NCI-H2171 (cell line): Measurements from ENCODE around the gene CEP120.
"Not testable (repeated sequence)": the region's sequence is repeated elsewhere in the genome, so short reads cannot be mapped to it uniquely, and the experiment has no call there.

Experiments used
- DNase-seq: peaks from one replicate; lab custom pipeline; 2025; lab: John Stamatoyannopoulos, UW

Gene CEP120

DNA sequence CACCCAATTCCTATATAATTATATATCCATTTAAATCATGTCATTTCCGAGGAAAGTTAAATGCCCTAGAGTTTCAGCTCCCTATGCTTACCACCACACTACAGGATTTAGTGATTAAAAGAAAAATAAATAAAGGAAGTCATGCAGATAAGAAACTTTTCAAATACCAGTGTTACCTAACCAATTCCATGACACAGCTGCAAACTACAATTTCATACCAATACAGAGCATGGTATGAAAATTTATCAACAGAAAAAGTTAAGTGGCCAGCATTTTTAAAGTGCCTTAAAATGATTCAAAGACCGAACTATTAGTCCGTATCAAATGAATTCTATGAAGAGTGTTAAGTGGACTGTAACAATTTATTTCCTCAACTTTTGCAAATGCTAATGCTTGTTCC, 35.9 kb downstream of the CEP120 start:
- no peak for DNase-seq

DNA sequence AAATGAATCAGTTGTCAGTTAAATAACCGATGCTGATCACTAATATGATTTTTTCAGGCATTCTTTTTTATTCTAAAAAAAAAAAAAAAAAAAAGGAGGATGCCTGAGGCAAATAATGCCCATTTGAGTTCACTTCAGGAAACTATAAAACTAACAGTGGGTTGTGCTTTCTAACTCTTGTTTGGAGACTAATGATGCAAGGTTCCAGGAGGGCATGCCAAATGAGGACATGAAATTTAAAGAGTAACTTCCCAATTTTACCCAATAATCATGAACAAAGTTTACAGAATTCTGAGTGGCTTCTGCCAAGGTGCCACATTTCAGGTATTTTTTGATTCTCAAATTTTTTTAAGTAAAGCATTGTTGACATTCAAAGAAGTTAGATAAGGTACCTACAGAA, 41.0 kb downstream of the CEP120 start:
- DNase-seq, result no peak

DNA sequence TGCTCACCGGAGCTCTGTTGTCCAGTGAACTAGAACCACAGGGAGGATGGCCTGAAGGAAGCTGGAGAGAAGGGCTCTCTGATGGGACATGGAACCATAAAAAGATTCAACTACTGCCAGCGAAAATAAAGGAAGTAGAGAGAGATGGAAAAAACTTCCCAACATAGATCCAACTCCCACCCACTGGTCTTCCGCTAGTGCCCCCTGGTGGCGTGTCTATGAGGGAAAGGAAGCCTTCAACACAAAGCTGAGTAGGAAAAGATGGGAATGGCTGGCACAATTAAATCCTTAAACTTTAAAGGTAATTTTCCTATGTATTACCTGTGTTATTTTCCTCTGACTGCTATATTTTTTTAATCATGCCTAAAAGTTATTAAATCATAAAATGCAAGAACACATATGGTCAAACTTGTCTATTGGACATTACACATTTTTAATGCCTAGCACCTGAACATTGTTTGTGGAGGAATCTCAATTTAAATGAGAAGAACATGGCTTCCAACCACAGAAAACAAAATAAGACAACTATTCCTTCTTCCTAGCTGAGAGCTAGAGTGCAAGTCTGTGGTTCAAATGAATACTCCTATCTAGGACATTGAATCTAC, 51.5 kb downstream of the CEP120 start:
- no peak for DNase-seq

DNA sequence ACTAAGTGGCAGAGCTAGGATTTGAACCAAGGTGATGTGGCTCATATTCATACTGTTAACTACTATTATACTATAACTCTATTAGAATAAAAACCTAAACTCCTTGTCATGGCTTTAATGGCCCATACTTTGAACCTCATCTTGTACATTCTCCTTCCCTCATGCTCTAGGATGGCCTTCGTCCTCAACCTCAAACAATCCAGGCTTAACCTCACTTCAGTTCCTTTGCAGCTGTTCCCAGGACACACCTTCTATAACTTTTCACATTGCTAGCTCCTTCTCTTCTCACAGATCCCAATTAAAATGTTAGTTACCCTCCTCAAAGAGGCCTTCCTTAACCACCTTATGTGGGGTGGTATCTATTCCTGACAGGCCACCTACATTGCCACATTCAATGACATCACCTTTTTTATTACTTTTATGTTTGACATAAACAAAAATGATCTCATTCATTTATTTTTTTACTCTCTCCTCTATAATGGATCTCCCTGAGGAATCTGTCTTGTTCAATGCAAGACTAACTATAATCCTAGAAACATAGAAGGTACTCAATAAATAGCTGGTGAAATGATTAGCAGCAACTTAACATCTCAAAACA, 53.7 kb downstream of the CEP120 start:
- no peak for DNase-seq

DNA sequence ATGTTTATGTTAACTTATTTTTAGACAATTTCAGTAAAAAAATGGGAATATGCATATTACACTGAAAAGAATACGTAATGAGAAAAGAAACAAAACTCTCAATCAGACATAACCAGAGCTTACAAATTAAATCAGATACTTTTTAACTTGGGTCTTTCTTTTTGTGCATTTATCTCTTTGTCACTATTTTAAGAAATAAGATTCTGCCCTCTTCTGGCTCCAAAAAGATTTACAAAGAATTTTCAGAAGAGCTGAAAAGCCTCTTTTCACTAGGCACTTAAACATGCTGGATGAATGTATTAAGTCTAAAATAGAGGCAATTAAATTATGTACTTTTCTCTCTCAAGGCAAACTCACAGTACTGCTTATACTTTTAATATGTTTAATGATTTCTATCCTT, 55.5 kb downstream of the CEP120 start:
- no peak for DNase-seq

DNA sequence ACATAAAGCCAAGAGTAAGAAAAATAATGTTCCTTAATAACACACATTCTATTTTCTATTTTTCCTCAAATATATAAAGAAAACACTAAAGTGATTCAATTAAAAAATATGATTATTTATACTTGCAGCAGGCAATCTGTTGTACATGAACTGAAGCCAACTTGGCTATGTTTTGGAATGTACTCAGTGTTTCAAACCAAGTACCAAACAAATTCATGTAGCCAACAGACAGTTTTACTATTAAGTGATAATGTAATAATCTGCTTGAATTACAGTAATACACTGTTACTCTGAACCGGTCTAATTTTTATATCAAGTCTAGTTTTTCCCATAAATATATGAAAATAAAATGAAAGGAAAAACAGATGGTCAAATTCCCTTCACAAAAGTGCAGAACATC, 58.0 kb downstream of the CEP120 start:
- no peak for DNase-seq

DNA sequence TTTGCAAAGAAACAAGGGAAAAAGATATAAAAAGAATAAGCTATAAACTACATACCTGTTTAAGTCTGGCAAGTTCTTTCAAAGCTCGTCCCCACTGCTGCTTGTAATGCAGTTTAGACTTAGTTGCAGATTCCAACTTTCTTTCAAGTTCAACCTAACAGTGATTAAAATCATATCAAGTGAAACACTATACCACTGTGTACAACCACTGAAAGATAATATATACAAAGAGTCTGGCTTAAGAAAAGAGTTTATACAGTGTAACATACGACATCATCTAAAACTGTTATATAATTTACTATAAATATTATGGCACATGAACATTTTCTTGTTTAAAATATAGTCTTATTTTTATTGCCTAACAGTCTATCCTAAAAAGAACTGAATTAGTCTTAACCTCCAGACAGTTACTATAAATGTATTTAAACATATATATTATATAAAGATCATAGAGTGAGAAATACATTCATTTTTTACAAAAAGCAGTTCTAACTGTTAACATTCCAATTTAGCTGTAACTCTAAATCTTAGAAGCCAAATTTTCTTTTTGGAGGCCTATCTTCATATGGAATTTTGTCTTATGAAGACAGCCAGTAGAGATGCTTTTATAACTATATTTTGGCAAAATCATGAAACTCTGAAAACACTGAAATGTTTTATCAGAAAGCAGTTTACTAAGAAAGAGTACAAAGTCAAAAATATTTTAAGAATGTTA, 58.6 kb downstream of the CEP120 start:
- no peak for DNase-seq

DNA sequence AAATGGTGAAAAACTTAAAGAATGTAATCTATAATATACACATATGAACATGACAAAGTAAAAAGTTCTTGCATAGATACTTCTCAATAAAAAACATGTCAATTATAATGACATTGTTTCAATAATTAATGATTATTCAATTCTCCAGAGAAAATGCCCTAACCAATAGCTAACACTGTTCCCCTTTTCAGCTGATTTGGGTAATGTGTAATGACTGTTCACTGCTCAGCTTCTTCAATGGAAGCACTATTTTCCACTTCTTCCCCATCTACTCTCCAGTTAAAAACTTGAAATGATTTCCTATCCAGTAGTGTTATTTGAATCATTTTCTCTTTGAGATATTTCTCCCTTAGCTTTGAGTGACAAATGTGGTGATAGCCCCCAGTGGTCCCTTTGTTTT, 62.3 kb downstream of the CEP120 start:
- DNase-seq, result no peak

DNA sequence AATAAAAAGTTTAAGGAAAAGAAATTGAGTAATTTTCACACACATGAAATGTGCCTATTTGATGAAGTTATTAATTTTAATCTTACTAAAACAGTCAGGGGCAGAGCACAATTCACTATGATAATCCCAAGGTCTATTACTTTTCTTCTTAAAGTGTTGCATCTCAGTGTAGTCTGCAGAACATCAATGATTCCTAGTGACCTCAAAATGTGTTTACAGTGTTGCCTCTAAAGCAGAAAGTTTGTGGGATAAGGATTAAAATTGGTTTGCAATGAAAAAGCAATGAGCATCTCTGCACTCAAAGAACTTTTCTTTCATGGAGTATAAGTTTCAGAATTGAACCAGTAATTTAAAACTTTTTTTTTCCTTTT, 63.0 kb downstream of the CEP120 start:
- no peak for DNase-seq

DNA sequence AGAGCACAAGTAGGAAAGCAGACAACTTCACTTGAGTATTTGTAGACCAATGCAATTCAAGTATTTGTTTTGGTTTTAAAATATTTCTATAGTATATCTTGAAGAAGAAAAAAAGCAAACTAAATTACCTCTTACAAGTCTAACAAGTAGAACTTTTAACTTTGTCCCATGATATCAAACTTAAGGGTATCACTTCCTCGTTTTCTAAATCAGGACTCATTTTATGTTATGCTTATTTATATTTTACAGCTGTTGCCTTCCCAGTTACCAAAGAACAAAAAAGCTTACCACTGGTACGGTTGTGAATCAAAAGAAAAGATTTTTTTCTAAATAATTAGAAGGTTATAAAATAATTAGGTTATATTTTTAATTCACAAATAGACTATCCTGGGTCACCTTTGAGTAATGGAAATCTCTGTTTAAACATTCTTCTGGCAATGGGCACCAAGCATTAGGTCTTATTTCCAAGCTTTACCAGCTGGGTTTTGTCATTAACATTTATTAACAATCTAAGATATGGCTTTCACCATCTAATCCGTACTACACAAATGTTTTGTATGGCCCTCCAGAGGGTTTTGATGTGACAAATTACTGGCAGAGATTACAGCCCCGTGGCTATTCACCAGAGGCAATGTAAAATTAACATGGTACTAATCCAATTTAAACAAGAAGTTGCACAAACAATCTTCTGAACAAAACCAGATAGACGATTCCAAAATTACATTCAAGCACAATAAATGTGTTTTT, 63.6 kb downstream of the CEP120 start:
- DNase-seq, result no peak

DNA sequence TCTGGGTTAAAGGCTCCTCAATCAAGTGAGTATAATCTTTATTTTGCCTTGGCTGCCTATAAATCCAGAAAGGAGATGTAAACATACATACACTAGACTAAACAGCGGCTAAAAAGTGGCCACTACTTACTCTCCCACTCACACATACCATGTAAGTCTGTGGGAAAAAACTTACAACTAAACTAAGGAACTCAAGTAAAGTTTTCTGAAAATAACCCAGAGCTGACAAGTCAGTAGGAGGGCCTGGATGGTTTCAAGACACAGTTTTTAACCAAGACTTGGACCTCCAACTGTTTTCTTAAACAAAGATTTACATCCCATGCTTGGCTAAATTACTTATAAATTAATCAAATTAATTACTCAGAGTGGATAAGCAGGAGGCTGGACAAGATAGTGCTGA, 64.5 kb downstream of the CEP120 start:
- no peak for DNase-seq

DNA sequence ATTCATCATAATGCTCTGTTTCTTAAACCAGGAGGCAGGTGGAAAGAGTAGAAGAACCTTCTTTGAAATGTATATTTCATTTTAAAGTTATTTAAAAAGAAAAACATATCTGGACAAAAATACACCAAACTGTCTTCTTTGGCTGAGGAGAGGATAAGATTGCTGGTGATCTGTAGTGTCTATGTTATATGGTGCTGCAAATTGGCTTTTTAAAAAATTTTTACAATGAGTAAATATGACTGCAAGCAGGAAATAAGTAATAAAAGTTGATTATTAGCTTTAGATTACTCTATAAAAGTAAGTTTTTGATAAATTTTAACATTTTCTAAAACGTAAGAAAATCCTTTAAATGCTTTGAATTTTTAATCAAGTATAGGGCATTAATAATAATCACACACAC, 64.9 kb downstream of the CEP120 start:
- DNase-seq, result no peak

DNA sequence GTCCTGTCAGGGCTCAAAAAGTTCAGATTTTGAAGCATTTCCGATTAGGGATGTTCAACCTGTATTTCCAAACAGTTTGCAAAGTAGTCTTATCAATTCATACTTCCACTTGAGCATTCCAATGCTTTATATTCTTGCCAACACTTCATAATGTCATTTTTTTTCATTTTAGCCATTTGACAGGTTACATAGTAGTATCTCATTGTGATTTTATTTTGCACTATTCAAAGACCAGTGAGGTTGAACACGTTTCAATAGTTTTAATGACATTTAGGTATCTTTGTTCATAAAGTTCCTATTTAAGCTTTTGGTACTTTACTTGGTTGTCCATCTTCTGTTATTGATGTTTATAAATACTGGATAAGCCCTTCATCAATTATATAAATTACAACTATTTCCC, 71.4 kb downstream of the CEP120 start:
- DNase-seq, result no peak

DNA sequence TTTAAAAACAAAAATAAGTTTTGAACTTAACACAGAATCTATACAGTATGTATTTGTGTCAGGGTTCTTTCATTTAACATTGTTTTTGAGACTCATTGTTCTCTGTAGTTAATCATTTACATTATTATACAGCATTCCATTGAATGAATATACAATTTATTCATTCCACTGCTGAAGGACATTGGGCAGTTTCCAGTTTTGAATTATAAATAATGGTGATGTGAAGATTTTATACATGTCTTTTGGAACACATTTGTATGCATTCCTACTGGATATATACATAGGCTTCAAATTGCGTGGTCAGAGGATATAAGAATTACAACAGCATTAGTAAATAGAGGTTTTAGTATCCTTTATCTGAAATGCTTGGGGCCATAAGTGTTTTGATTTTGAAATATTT, 72.0 kb downstream of the CEP120 start:
- no peak for DNase-seq

DNA sequence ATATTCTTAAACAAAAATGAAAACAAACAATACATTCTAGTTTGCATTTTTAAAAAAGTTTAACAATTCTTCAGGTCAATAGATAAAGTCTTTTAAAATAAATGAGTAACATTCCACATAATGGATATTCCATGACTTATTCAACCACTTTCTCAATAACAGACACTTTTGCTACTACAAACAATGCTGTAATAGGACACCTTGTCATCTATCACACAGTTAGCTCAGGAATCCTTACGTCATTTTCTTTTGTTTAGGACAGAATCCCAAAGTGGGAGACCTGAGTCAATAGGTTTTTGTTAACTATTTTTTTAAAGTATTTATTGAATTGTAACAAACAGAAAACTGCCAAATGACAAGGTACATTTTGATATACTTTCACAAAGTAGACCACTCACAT, 72.5 kb downstream of the CEP120 start:
- no peak for DNase-seq

DNA sequence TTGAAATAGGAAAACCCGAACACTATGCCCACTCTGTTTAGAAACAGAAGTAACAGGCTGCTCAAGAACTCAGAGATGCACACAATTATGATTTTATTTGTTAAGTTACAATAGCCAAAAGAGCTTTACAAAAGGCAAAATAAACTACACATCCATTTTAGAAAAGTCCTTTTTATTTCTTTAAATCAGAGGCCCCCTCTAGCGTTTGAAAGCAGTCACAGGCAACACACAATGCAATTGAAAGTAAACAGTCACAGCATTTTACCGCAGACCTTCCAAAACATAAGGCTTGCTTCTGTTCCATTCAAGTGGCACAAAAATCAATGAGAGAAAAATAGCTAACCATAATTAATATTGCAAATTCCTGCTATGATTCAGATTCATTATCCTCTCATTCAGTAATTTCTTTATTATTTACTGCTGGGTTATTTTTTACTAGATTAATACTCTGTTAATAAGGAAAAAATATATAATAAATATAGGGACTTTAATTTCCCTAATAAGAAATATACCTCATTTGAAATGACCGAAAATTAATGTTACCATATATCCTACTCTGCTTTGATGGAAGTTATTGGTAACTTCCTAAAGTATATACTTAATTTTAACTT, 78.3 kb downstream of the CEP120 start:
- no peak for DNase-seq

DNA sequence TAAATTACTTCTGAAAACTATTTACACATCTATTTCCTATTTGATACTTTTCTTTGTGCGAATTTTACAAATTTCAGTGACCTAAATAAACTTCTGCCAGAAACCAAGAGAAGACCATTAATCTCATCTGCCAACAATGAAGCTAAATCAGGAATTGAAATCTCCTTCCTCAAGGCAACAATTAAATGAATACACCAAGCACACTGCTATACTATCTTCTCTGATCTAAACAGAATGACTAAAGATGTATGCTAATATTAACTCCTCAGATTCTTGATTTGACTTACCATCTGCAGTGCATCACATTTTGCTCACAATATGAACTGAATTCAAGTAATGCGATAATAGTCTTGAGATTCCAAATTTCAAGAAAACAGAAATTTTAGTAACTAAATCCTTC, 82.3 kb downstream of the CEP120 start:
- no peak for DNase-seq

DNA sequence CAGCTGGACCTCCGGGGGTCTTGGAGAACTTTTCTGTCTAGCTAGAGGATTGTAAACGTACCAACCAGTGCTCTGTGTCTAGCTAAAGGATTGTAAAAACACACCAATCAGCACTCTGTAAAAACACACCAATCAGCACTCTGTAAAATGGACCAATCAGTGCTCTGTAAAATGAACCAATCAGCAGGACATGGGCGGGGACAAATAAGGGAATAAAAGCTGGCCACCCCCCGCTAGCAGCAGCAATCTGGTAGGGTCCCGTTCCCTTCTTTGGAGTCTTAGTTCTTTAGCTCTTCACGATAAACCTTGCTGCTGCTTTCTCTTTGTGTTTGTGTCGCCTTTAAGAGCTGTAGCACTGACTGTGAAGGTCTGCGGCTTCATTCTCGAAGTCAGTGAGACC, 114.8 kb downstream of the CEP120 start:
- not testable (repeated sequence) for DNase-seq

DNA sequence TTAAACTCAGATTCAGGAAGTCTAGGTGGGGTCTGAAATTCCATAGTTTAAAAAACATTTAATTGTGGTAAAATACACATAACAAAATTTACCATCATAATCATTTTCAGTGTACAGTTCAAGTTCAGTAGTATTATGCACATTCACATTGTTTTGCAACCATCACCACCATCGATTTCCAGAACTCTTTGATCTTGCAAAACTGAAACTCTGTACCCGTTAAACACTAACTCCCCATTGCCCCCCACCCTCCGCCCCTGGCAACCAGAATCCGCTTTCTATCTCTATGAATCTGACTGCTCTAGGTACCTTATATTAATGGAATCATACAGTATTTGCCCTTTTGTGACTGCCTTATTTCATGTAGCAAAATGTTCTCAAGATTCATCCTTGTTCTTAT, 117.5 kb downstream of the CEP120 start:
- DNase-seq, result no peak

DNA sequence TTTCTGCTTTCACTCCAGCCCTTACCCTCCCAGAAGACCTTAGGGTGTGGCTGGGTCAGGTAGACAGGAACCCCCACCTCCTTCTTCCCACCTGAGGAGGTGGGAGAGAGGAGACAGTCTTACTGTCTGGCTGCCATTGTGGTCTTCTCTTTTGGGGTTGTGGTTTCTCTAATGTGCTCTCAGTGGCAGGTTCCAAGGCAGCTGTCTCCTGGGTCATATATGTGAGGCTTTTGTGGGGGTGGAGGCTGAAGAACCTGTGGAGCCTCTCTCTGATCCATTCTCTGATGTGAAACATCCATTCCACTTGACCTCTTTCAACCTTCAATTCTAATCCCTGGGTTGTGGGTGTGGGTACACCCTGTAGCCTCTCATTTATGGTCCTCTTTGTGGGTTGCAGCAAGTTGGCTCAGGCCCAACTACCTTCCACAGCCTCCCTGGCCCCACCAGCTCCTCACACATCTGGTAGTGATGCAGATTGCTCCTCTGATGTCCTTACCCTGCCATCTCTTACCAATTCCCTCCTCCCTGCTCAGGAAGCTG, 118.4 kb downstream of the CEP120 start:
- DNase-seq, result no peak

DNA sequence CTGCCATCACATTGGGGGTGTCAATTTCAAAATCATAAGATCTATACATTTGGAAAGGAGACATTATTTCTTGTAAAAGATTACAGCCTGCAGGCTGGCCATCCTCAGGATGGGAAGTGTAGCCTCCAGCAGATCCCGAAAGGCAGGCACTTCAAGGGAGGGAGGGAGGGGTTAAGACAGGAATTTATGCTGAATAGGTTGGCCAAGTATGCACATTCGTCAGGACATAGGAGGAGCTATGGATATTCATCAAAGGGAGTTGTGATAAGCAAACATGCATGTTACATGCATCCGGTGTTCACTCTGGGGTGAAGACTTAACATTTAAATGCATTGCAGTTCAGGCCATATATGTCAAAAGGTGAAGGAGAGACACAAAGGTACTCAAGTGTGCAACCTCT, 119.4 kb downstream of the CEP120 start:
- no peak for DNase-seq

DNA sequence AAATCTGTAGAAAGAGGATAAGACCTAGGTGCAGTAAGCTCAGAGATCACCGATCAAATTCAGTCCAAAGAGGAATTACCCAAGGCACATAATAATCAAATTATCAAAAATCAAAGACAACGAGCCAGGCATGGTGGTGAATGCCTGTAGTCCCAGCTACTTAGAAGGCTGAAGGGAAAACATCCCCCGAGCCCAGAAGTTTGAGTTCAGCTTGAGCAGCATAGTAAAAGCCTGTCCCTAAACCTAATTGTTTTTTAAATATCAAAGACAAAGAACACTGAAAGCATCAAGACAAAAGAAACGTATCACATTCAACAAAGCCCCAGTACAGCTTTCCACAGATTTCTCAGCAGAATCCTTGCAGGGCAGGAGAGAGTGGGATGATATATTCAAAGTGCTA, 122.9 kb downstream of the CEP120 start:
- DNase-seq, result no peak
